ENCODE results near the gene PPP2R3B. TPM values are rescaled to one million over a fixed set of nuclear protein-coding genes. Genes with fewer than 3 reads are reported as not detected.
"Not testable (repeated sequence)": the region's sequence is repeated elsewhere in the genome, so short reads cannot be mapped to it uniquely, and the experiment has no call there.

The PPP2R3B gene
- total RNA-seq, 1 donor from 2014 or later: 43.4 TPM

DNA sequence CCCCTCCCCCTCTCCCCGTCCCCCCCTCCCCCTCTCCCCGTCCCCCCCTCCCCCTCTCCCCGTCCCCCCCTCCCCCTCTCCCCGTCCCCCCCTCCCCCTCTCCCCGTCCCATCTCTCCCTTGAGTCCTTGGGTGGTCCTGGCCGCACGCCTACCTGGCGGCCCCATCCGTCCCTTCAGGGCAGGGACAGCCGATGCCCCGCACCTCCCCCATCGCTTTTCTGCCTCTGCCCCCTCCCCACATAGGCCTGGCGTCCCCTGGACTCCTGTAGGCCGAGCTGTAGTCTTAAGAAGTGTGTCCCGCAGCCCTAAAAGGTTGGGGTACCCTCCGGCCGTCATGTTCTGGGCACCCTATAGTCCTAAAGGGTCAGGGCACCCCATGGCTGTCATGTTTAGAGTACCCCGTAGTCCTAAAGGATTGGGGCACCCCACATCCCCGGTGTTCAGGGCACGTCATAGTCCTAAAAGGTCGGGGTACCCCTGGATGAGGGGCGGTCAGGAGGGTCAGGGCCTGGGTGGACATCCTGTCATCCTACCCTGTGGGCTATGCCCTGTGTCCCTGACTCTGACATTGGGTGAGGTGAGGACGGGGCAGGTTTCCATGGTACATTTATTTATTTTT is 57.3 kb downstream of the PPP2R3B start:
- no peaks in the 10 kb centered on the region for H3K4me1 ChIP-seq
- H3K27ac ChIP-seq: no peak overlapping the region
- H3K4me3 ChIP-seq: no peak overlapping the region
- H3K27me3 ChIP-seq: peaks cover 8% of the 10 kb centered on the region
- TF ChIP-seq, protein P1, sequence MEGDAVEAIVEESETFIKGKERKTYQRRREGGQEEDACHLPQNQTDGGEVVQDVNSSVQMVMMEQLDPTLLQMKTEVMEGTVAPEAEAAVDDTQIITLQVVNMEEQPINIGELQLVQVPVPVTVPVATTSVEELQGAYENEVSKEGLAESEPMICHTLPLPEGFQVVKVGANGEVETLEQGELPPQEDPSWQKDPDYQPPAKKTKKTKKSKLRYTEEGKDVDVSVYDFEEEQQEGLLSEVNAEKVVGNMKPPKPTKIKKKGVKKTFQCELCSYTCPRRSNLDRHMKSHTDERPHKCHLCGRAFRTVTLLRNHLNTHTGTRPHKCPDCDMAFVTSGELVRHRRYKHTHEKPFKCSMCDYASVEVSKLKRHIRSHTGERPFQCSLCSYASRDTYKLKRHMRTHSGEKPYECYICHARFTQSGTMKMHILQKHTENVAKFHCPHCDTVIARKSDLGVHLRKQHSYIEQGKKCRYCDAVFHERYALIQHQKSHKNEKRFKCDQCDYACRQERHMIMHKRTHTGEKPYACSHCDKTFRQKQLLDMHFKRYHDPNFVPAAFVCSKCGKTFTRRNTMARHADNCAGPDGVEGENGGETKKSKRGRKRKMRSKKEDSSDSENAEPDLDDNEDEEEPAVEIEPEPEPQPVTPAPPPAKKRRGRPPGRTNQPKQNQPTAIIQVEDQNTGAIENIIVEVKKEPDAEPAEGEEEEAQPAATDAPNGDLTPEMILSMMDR (IDR thresholded peaks at IDR 0.05): no peak
- no peaks in the 10 kb centered on the region for H3K9me3 ChIP-seq
- peaks cover 0 to 8% of the 10 kb centered on the region in 2 donors for H3K36me3 ChIP-seq
- intact Hi-C loops (cut with DNase I): no loop called here
- DNase-seq (ENCODE audit: low spot score in 2 of 2): no peak

- intact Hi-C loops (cut with DNase I): no loop called here
- TF ChIP-seq, protein P1 (IDR thresholded peaks at IDR 0.05): no peak
- Histone ChIP-seq H3K9me3 (no peaks in the 10 kb centered on the region), H3K36me3 (no peaks in the 10 kb centered on the region), H3K27me3 (peaks cover 8% of the 10 kb centered on the region), H3K27ac (no peak overlapping the region), H3K4me1 (no peaks in the 10 kb centered on the region), H3K4me3 (no peak overlapping the region)
- no peak for DNase-seq (ENCODE audit: low spot score in 2 of 2)
Observed at GRCh38 chrX:327660-328126, 59.0 kb downstream of the PPP2R3B start.

DNA sequence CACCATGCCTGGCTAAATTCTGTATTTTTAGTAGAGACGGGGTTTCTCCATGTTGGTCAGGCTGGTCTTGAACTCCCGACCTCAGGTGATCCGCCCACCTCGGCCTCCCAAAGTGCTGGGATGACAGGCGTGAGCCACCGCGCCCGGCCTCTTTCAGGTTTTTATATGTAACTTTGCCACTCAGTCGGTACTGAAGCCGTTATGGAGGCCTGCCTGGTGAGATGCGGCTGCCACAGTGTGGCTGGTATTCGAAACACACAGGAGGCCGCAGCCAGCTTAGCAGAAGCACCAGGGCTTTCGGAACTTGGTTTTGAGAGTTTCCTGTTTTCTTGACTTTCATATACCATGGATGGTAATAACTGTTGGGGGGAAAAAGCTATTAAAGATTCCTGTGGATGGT is 62.0 kb downstream of the PPP2R3B start:
- H3K4me3 ChIP-seq; H3K27me3 ChIP-seq; DNase-seq (ENCODE audit: low spot score in 2 of 2); H3K27ac ChIP-seq; intact Hi-C loops (cut with DNase I); H3K36me3 ChIP-seq; H3K9me3 ChIP-seq: not testable (repeated sequence)
- peaks cover 0 to 11% of the 10 kb centered on the region in 2 donors for H3K4me1 ChIP-seq

DNA sequence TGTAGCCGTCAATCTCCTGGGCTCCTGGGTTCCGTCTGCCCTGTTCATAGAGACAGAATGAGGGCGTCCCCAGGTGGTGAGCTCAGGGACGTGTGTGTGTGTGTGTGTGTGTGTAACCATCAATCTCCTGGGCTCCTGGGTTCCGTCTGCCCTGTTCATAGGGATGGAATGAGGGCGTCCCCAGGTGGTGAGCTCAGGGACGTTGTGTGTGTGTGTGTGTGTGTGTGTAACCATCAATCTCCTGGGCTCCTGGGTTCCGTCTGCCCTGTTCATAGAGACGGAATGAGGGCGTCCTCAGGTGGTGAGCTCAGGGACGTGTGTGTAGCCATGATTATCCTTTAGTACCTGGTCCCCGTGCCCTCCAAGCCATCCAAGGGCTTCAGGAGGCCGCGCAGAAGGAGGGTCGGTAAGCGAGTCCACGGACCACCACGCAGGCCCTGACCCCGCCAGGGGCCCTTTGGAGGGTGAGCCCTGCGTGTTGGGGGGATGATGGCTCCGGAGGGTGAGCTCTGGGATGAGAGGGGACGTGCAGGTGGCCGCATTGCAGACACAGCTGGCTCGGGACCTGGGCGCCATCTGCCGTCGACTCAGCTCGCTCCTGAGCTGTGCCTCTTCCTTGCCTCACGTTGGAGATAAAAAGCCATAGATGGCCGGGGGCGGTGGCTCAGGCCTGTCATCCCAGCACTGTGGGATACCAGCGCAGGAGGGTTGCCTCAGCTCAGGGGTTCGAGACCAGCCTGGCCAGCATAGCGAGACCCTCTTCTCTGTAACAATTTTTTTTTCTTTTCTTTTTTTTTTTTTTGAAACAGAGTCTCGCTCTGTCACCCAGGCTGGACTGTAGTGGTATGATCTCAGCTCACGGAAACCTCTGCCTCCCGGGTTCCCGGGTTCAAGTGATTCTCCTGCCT is 62.7 kb downstream of the PPP2R3B start:
- Histone ChIP-seq H3K36me3 (no peaks in the 10 kb centered on the region), H3K9me3 (no peaks in the 10 kb centered on the region), H3K27me3 (no peaks in the 10 kb centered on the region), H3K4me3 (no peak overlapping the region), H3K27ac (no peak overlapping the region), H3K4me1 (peaks cover 0 to 16% of the 10 kb centered on the region in 2 donors)
- intact Hi-C loops (cut with DNase I): no loop called here
- DNase-seq (ENCODE audit: low spot score in 2 of 2): no peak
- TF ChIP-seq, protein P1 (IDR thresholded peaks at IDR 0.05): no peak

DNA sequence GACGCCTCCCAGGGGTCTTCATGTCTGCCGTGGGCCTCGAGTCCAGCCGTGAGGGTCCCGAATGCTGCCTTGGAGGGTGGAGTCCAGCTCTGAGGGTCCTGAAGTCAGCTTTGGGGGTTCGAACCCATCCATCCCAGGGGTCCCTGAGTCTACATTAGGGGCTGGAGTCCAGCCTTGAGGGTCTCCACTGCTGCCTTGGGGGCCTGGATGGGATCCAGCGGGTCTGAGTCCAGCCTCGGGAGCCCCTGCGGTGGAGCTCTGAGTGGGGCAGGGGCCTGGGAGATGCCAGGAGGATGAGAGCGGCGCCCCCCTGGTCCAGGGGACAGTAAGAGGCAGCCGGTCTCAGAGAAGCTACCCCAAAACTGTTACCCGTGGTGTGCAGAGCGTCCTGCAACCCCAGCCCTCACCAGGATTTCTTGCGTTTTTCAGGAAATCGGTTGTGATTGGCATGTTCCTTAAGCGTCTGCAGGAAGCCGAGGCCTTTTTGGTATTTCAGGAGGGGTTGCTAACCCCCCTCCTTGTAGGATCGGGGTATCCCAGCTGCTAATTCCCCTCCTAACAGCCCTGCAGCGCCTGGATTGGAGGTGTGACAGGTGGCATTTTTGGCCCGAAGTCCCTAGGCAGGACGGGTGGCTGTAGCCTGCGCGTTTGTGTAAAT is 66.5 kb downstream of the PPP2R3B start:
- Histone ChIP-seq H3K27me3 (no peaks in the 10 kb centered on the region), H3K27ac (no peak overlapping the region), H3K9me3 (no peaks in the 10 kb centered on the region), H3K4me1 (peaks cover 0 to 16% of the 10 kb centered on the region in 2 donors), H3K4me3 (peak overlapping the region; percentile 72 to 98), H3K36me3 (peaks cover under 1 to 10% of the 10 kb centered on the region in 2 donors)
- intact Hi-C loops (cut with DNase I): no loop called here
- DNase-seq (ENCODE audit: low spot score in 2 of 2): peak; percentile 8 to 67
- TF ChIP-seq, protein P1 (IDR thresholded peaks at IDR 0.05): no peak
